HepG2 (cell line): Measurements from ENCODE around the gene SEMA7A. TPM values are rescaled to one million over a fixed set of nuclear protein-coding genes. Genes with fewer than 3 reads are reported as not detected.

ENCODE experiments used
- ATAC-seq: fragments of 200-7000 bp; cut with Tn5 transposase; 3 replicates; pipeline ENCODE4 v1.9.1; 2020; ENCODE audit warnings: mild to moderate bottlenecking, moderate library complexity
- BruUV-seq: library from RNA; stranded (reverse); fragments of 400-500 nt; replicated peaks from 2 replicates; lab custom pipeline; 2021; lab: Mats Ljungman, UMichigan
- CTCF ChIA-PET: fragments of 300-600 bp; formaldehyde crosslinking; extraction: SDS; loops from one replicate; lab custom pipeline; 2021; ENCODE audit warnings: low total read pairs, inconsistent platforms, low intra/inter-chr PET ratio; lab: Yijun Ruan, JAX
- POLR2A ChIA-PET: fragments of 350-600 bp; sonication (Branson Sonifier 250); formaldehyde crosslinking; loops from one replicate; lab custom pipeline; 2020; ENCODE audit warnings: antibody characterized with exemption, inconsistent platforms; lab: Yijun Ruan, JAX
- DNase-seq: peaks from one replicate; pipeline ENCODE4 v3.0.0-alpha.2; 2015; ENCODE audit warnings: low spot score
- FAIRE-seq: peaks from 3 replicates; lab custom pipeline; 2011; peaks lifted over from hg19 to GRCh38; lab: Jason Lieb, UNC
- H2AFZ ChIP-seq: one replicate; pipeline ENCODE4 v1.6.1; 2011; ENCODE audit warnings: low read length, inconsistent platforms
- H3K27ac ChIP-seq: fragments of 300-600 bp; 3 replicates; pipeline ENCODE4 v1.8.0; 2011; ENCODE audit warnings: mixed run types, mild to moderate bottlenecking, mixed read lengths, low read length, inconsistent platforms; ENCODE audit not compliant: insufficient read depth; ENCODE audit errors: extremely low read length
- H3K27me3 ChIP-seq, 2 experiments: fragments of 200-600 bp in 1 of 2; 2 replicates in 1 of 2; 3 replicates in 1 of 2; pipeline versions ENCODE4 v1.6.0 to v1.8.0; 2011; ENCODE audit warnings: low read length in 2 of 2, mild to moderate bottlenecking in 2 of 2, moderate library complexity in 2 of 2, inconsistent platforms in 1 of 2; ENCODE audit not compliant: insufficient read depth in 2 of 2, control insufficient read depth in 1 of 2
- H3K36me3 ChIP-seq, 2 experiments: fragments of 200-600 bp in 1 of 2; replicated peaks in 1 of 2; 2 replicates in 1 of 2; 3 replicates in 1 of 2; pipeline versions ENCODE4 v1.5.1 to v1.8.0; 2011; ENCODE audit warnings: low read length in 2 of 2, inconsistent platforms in 1 of 2; ENCODE audit not compliant: insufficient read depth in 2 of 2, control insufficient read depth in 1 of 2
- H3K4me1 ChIP-seq: 2 replicates; pipeline ENCODE4 v1.5.1; 2012; ENCODE audit warnings: low read length, inconsistent platforms; ENCODE audit not compliant: insufficient read depth
- H3K4me2 ChIP-seq: 2 replicates; pipeline ENCODE4 v1.6.0; 2011; ENCODE audit warnings: low read depth, low read length, inconsistent platforms
- H3K4me3 ChIP-seq, 3 experiments: fragments of 200-600 bp in 1 of 3; sonication (generic), shearing (Covaris generic) in 1 of 3; replicated peaks in 1 of 3; 2 replicates each; pipeline ENCODE4 v1.5.1; 2011 to 2016; ENCODE audit warnings: low read length in 3 of 3, inconsistent platforms in 2 of 3, low read depth in 2 of 3, mild to moderate bottlenecking in 2 of 3, control low read depth in 1 of 3, mixed read lengths in 1 of 3; ENCODE audit not compliant: insufficient read depth in 1 of 3
- H3K79me2 ChIP-seq: one replicate; pipeline ENCODE4 v1.6.1; 2011; ENCODE audit warnings: low read length, inconsistent platforms; ENCODE audit not compliant: insufficient read depth
- H3K9ac ChIP-seq: 2 replicates; pipeline ENCODE4 v1.6.0; 2011; ENCODE audit warnings: mild to moderate bottlenecking, low read depth, low read length, inconsistent platforms; ENCODE audit not compliant: insufficient read depth
- H3K9me3 ChIP-seq: 2 replicates; pipeline ENCODE4 v1.5.1; 2012; ENCODE audit warnings: mild to moderate bottlenecking, low read length
- H4K20me1 ChIP-seq: 2 replicates; pipeline ENCODE4 v1.6.0; 2011; ENCODE audit warnings: inconsistent platforms, mild to moderate bottlenecking, low read length, moderate library complexity; ENCODE audit not compliant: insufficient read depth
- ELF3 ChIP-seq: IDR thresholded peaks from 2 replicates; pipeline ENCODE4 v1.6.1; 2016; ENCODE audit warnings: missing genetic modification reagents, missing compliant biosample characterization
- FOXK1 ChIP-seq: sonication (generic); formaldehyde crosslinking; IDR thresholded peaks from 2 replicates; pipeline ENCODE4 v1.4.0; 2020; ENCODE audit warnings: low read depth, missing genetic modification reagents, borderline replicate concordance
- JUN ChIP-seq: sonication (generic); formaldehyde crosslinking; IDR thresholded peaks from 2 replicates; pipeline ENCODE4 v1.4.0; 2020; ENCODE audit warnings: mild to moderate bottlenecking, missing genetic modification reagents
- NFKBIZ ChIP-seq: IDR thresholded peaks from 2 replicates; pipeline ENCODE4 v1.6.1; 2018; ENCODE audit warnings: missing genetic modification reagents, missing compliant biosample characterization
- SIX1 ChIP-seq: sonication (generic); formaldehyde crosslinking; IDR thresholded peaks from 2 replicates; pipeline ENCODE4 v1.4.0; 2020; ENCODE audit warnings: missing genetic modification reagents, borderline replicate concordance
- SOX6 ChIP-seq, 2 experiments: fragments of 450-650 bp in 1 of 2; sonication (generic) in 1 of 2; formaldehyde crosslinking in 1 of 2; IDR thresholded peaks; 2 replicates each; pipeline versions ENCODE4 v1.4.0 to v1.6.1; 2017 to 2020; ENCODE audit warnings: antibody characterized with exemption in 1 of 2, mild to moderate bottlenecking in 1 of 2, missing genetic modification reagents in 1 of 2
- TGIF2 ChIP-seq: IDR thresholded peaks from 2 replicates; pipeline ENCODE4 v1.6.1; 2016; ENCODE audit warnings: control low read depth, missing compliant biosample characterization
- TRIM24 ChIP-seq: sonication (generic); formaldehyde crosslinking; IDR thresholded peaks from 2 replicates; pipeline ENCODE4 v1.8.0; 2022; ENCODE audit warnings: mild to moderate bottlenecking, missing genetic modification reagents
- ZBTB3 ChIP-seq: sonication (generic); formaldehyde crosslinking; IDR thresholded peaks from 2 replicates; pipeline ENCODE4 v1.4.0; 2020; ENCODE audit warnings: low read depth, mild to moderate bottlenecking, moderate library complexity, missing genetic modification reagents, borderline replicate concordance
- ZNF253 ChIP-seq: sonication (generic); formaldehyde crosslinking; IDR thresholded peaks from 2 replicates; pipeline ENCODE4 v1.8.0; 2022; ENCODE audit warnings: mild to moderate bottlenecking, missing genetic modification reagents, borderline replicate concordance
- ZNF563 ChIP-seq: sonication (generic); formaldehyde crosslinking; IDR thresholded peaks from 2 replicates; pipeline ENCODE4 v1.8.0; 2022; ENCODE audit warnings: mild to moderate bottlenecking, moderate library complexity, missing genetic modification reagents
- ZNF605 ChIP-seq: sonication (generic); formaldehyde crosslinking; IDR thresholded peaks from 2 replicates; pipeline ENCODE4 v1.8.0; 2022; ENCODE audit warnings: mild to moderate bottlenecking, missing genetic modification reagents
- ZNF616 ChIP-seq: sonication (generic); formaldehyde crosslinking; IDR thresholded peaks from 2 replicates; pipeline ENCODE4 v1.5.0; 2020; ENCODE audit warnings: low read depth, mild to moderate bottlenecking, missing genetic modification reagents
- ZNF839 ChIP-seq: sonication (generic); formaldehyde crosslinking; IDR thresholded peaks from 2 replicates; pipeline ENCODE4 v1.4.0; 2020; ENCODE audit warnings: missing genetic modification reagents, mild to moderate bottlenecking, borderline replicate concordance
- WGBS: methylation state at CpG from one replicate; pipeline ENCODE4 v1.1.6; 2017; ENCODE audit warnings: low lambda C conversion rate; 5-methylcytosine and 5-hydroxymethylcytosine counted together
- in situ Hi-C: cut with HindIII; loops from 2 replicates; pipeline ENCODE4 v1.10.0; 2017; ENCODE audit warnings: low pct_unique_long_range_greater_than_20kb; ENCODE audit not compliant: extremely low pct_ligation_motif_present
- intact Hi-C: fragments of 100-400 bp; cut with micrococcal nuclease; formaldehyde crosslinking; loops from one replicate; pipeline ENCODE4 v1.10.0; 2022; ENCODE audit not compliant: unreplicated experiment
- polyA plus RNA-seq, 8 experiments: library from polyadenylated mRNA; depleted of rRNA in 3 of 8; stranded (reverse) in 7 of 8; unstranded in 1 of 8; fragments of >200 nt; fragmentation: Illumina TruSeq in 4 of 8; extraction: Trizol in 4 of 8; gene quantifications; 2 replicates each; pipeline versions ENCODE4 v1.2.1 to v1.2.3, GENCODE V29; 2011 to 2016; ENCODE audit warnings: low read depth in 4 of 8, missing spikeins in 1 of 8, mixed read lengths in 1 of 8; ENCODE audit not compliant: insufficient read depth in 1 of 8
- total RNA-seq, 5 experiments: library from RNA; depleted of rRNA; stranded (reverse); fragments of >200 nt; fragmentation: Illumina TruSeq; extraction: Trizol; gene quantifications; 2 replicates each; pipeline ENCODE4 v1.2.3, GENCODE V29; 2016; ENCODE audit warnings: low read depth in 1 of 5
- TF ChIP-seq, protein P1 (sequence below): sonication (generic); formaldehyde crosslinking; IDR thresholded peaks from 2 replicates; pipeline ENCODE4 v1.4.0; 2020; ENCODE audit warnings: mild to moderate bottlenecking, missing genetic modification reagents, borderline replicate concordance
- TF ChIP-seq, protein P2 (sequence below): sonication (generic); formaldehyde crosslinking; IDR thresholded peaks from 2 replicates; pipeline ENCODE4 v1.8.0; 2022; ENCODE audit warnings: missing genetic modification reagents, mild to moderate bottlenecking, borderline replicate concordance

SEMA7A gene
- total and polyA plus RNA-seq, 2 of the 13 experiments (the other 11 are each of a cell fraction or from before 2014, with no cell fraction given), result 9.0 to 15.8 TPM

DNA sequence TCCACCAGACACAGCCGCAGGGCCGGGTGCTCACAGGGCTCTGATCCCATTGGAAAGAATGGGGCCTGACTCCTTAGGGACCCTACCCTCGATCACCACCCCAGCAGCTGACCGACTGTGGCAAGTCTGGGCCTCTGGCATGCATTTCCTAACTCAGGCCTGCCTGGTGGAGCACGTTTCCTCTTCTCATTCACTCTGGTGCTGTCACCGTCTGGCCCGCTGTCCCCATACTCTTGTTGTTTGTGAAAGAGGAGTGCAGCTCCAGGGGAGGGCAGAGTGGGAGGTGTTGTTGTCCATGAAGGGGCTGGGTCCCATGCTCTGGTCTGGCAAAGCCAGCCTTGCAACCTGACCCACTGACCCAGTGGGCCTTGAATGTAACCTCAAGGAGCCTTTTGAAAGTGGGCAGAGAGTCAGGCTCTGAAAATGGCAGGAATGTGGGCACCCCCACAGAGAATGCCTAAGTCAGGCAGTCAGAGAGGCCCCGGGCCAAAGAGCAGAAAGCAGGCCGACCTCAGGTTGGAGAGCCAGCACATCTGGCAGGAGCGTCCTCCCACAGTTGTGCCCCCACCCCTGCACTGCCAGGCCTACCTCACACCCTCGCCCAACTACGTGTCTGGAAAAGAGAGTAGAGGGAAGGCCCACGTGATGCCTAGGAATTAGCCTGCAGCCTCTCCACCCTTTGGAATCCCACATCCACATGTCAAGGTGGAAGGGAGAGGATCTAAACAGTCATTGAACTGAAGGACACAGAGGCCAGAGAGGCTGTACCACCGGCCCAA is 10.9 kb downstream of the SEMA7A start:
- peak overlapping the region; percentile 67 for H3K9ac ChIP-seq
- CTCF ChIA-PET, result no interaction called here
- H3K79me2 ChIP-seq, result peaks cover 55% of the 10 kb centered on the region
- ATAC-seq (peak; percentile 68), FAIRE-seq (peak; percentile 76), DNase-seq (peak; percentile 82)
- WGBS, result 21% methylated on average over 10 of the region's 14 CpGs
- H2AFZ ChIP-seq, result no peak overlapping the region
- H3K4me3 ChIP-seq, result peak overlapping the region in 1 of 3 experiments; percentile 30; a peak in 2 of 6 replicates
- H4K20me1 ChIP-seq, result no peaks in the 10 kb centered on the region
- intact Hi-C loops, result no loop called here
- no TSS peak for BruUV-seq
- peaks cover 98% of the 10 kb centered on the region for H3K4me1 ChIP-seq
- peak overlapping the region; percentile 61 for H3K4me2 ChIP-seq
- H3K27ac ChIP-seq, result peak overlapping the region; percentile 74
- H3K27me3 ChIP-seq, result no peaks in the 10 kb centered on the region
- in situ Hi-C loops, result no loop called here
- H3K36me3 ChIP-seq, result peaks cover 0 to 5% of the 10 kb centered on the region in 2 experiments
- POLR2A ChIA-PET, result interaction anchor here (0.6 to 8.1 kb wide), 9 partner anchors 8 to 41 kb away, joined by 3 to 107 read pairs (median 9); partner anchors contain the start of genes SEMA7A and UBL7
- no peaks in the 10 kb centered on the region for H3K9me3 ChIP-seq
- 0 out of 2 replicates have a peak, but pooled peaks have one; percentile 18 for TF ChIP-seq ELF3
- no peak for TF ChIP-seq SOX6 (IDR thresholded peaks at IDR 0.05)
- TF ChIP-seq SOX6 (CRISPR knock-in tag; IDR thresholded peaks at IDR 0.05), result peak; percentile 50; the same call in 1 of the 2 replicates
- no peak for TF ChIP-seq TRIM24 (CRISPR knock-in tag)
- peak; percentile 47; the same call in 1 of the 2 replicates for TF ChIP-seq JUN (CRISPR knock-in tag)
- no peak for TF ChIP-seq ZNF253 (CRISPR knock-in tag)
- TF ChIP-seq NFKBIZ, result no peak
- 0 out of 2 replicates have a peak, but pooled peaks have one; percentile 53 for TF ChIP-seq ZNF616 (CRISPR knock-in tag)
- peak; percentile 52; the same call in 1 of the 2 replicates for TF ChIP-seq ZNF605 (CRISPR knock-in tag)
- TF ChIP-seq SIX1 (CRISPR knock-in tag), result no peak
- TF ChIP-seq ZBTB3, result no peak
- TF ChIP-seq, protein P1, sequence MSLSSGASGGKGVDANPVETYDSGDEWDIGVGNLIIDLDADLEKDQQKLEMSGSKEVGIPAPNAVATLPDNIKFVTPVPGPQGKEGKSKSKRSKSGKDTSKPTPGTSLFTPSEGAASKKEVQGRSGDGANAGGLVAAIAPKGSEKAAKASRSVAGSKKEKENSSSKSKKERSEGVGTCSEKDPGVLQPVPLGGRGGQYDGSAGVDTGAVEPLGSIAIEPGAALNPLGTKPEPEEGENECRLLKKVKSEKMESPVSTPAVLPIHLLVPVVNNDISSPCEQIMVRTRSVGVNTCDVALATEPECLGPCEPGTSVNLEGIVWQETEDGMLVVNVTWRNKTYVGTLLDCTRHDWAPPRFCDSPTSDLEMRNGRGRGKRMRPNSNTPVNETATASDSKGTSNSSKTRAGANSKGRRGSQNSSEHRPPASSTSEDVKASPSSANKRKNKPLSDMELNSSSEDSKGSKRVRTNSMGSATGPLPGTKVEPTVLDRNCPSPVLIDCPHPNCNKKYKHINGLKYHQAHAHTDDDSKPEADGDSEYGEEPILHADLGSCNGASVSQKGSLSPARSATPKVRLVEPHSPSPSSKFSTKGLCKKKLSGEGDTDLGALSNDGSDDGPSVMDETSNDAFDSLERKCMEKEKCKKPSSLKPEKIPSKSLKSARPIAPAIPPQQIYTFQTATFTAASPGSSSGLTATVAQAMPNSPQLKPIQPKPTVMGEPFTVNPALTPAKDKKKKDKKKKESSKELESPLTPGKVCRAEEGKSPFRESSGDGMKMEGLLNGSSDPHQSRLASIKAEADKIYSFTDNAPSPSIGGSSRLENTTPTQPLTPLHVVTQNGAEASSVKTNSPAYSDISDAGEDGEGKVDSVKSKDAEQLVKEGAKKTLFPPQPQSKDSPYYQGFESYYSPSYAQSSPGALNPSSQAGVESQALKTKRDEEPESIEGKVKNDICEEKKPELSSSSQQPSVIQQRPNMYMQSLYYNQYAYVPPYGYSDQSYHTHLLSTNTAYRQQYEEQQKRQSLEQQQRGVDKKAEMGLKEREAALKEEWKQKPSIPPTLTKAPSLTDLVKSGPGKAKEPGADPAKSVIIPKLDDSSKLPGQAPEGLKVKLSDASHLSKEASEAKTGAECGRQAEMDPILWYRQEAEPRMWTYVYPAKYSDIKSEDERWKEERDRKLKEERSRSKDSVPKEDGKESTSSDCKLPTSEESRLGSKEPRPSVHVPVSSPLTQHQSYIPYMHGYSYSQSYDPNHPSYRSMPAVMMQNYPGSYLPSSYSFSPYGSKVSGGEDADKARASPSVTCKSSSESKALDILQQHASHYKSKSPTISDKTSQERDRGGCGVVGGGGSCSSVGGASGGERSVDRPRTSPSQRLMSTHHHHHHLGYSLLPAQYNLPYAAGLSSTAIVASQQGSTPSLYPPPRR (CRISPR knock-in tag), result no peak
- TF ChIP-seq, protein P2, sequence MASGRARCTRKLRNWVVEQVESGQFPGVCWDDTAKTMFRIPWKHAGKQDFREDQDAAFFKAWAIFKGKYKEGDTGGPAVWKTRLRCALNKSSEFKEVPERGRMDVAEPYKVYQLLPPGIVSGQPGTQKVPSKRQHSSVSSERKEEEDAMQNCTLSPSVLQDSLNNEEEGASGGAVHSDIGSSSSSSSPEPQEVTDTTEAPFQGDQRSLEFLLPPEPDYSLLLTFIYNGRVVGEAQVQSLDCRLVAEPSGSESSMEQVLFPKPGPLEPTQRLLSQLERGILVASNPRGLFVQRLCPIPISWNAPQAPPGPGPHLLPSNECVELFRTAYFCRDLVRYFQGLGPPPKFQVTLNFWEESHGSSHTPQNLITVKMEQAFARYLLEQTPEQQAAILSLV (CRISPR knock-in tag), result no peak
- no peak for TF ChIP-seq ZNF563 (CRISPR knock-in tag)
- TF ChIP-seq FOXK1 (CRISPR knock-in tag), result no peak; the same call in 1 of the 2 replicates
- no peak for TF ChIP-seq ZNF839 (CRISPR knock-in tag)
- TF ChIP-seq TGIF2 (CRISPR knock-in tag), result peak; percentile 40; the same call in 1 of the 2 replicates
